ENCODE measurements around the gene BAIAP3.
A peak's percentile ranks its signal among the peaks of the same experiment; 100 is the strongest.
"Not testable (repeated sequence)": the region's sequence is repeated elsewhere in the genome, so short reads cannot be mapped to it uniquely, and the experiment has no call there.

BAIAP3 gene

GRCh38 chr16:1333149-1333812, at the start of gene BAIAP3:
Gene BAIAP3 (plus strand): TSS chr16:1333645. CDS start chr16:1338550, 4,905 bp downstream.
- peak; percentile 43 for DNase-seq (ENCODE audit: low spot score)

- DNase-seq (ENCODE audit: low spot score), result no peak
Observed at GRCh38 chr16:1283996-1284616, 49.3 kb upstream of the BAIAP3 start.

DNA sequence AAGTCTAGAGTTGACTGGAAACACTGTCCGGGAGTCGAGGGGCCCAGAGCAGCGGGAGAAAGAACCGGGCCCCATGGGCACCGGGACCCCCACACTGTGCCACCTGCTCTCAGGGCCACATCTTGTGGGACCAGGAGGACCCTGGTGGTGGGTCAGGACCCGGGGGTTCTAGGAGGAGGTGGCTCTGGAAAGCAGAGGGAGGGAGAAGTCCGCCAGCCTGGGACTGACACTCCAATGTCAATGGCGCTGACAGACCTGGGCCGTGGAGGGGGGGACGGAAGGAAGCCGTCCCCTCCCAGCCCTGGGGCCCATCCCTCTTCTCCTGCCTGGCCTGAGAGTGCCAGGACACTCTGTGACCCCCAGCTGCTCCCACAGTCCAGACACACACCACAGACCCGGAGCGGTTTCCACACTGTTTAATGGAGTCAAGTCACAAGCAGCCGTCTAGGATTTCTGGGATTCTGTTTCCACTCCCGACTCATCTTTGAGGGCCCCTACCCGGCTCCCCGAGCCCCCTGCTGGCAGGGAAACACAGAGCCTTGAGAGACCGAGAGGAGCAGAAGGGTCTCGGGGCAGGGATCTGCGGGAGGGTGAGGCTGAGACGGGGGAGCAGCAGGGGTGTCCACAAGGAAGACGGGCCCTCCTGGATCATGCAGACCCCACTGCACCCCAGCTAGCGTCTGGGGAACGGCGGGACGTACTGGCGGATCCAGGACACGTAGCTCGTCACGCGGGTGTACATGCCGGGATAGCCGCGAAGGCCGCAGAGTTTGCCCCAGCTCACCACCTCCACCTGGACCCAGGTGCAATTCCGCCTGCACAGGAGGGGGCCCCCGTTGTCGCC, 47.6 kb upstream of the BAIAP3 start:
- DNase-seq (ENCODE audit: low spot score), result no peak

DNA sequence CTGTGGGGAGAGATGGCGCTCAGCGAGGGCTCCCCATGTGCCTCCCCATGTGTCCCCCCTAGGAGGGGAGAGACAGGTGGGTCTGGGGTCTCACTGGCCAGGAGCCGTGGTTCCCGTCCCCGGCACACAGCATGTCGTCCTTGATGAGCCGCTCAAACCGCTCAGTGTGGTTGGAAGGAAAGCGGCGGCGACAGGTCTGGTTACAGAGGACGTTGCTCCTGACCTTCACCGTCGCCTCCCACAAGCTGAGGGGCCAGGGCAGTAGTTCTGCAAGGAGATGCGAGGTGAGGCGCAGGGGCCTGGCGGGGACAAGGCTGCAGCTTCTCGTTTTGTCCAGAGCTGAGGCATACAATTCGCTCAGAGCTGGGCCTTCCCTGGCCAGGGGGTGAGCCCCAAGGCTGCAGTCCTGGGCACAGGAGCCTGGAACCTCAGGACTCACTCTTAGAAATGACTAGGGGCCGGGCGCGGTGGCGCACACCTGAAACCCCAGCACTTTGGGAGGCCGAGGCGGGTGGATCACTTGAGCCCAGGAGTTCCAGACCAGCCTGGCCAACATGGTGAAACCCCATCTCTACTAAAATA, 46.8 kb upstream of the BAIAP3 start:
- DNase-seq (ENCODE audit: low spot score), result no peak

GRCh38 chr16:1287982-1288670, 45.3 kb upstream of the BAIAP3 start:
- DNase-seq (ENCODE audit: low spot score), result no peak

DNA sequence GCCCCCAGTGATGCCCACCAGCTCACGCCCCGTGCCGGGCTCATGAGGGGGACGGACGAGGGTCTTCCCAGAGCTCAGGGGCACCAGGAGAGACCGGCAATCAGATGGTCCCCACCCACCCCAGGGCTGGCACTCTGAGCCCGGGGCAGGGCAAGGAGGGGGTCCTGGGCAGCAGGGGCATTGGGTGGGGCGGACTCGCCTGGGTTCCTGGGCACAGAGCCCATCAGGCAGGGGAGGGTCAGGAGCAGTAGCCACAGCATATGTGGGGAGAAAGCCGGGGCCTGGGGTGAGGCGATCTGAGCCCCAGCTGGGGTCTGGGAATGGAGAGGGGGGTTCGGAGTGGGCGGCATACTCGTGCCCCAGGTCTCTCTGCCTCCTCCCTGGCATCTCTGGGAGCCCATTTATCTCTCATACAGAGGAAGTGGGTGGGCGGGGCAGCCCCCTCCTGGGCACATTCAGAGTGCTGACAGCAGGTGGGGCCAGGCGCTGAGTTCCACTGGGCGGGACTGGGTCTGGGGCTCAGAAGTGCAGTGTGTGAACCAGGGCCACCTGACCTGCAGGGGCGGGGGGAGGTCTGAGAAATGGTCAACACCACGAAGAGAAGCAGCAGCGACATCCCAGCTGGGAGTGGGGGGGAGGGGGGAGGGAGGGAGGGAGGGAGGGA, 44.5 kb upstream of the BAIAP3 start:
- no peak for DNase-seq (ENCODE audit: low spot score)

GRCh38 chr16:1289477-1289866, 44.0 kb upstream of the BAIAP3 start:
- DNase-seq (ENCODE audit: low spot score), result no peak

GRCh38 chr16:1290063-1290501, 43.4 kb upstream of the BAIAP3 start:
- no peak for DNase-seq (ENCODE audit: low spot score)

- no peak for DNase-seq (ENCODE audit: low spot score)
Observed at GRCh38 chr16:1290860-1291575, 42.4 kb upstream of the BAIAP3 start.

- DNase-seq (ENCODE audit: low spot score), result no peak
Observed at GRCh38 chr16:1291576-1291974, 41.9 kb upstream of the BAIAP3 start.

DNA sequence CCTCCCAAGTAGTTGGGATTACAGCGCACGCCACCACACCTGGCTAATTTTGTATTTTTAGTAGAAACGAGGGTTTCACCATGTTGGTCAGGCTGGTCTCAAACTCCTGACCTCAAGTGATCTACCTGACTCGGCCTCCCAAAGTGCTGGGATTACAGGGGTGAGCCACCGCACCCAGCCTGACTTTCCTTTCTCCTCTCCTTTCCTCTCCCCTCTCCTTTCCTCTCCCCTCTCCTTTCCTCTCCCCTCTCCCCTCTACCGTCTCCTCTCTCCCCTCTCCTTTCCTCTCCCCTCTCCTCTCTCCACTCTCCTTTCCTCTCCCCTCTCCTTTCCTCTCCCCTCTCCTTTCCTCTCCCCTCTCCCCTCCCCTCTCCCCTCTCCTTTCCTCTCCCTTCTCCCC, 41.2 kb upstream of the BAIAP3 start:
- not testable (repeated sequence) for DNase-seq (ENCODE audit: low spot score)

GRCh38 chr16:1292808-1293207, 40.6 kb upstream of the BAIAP3 start:
- DNase-seq (ENCODE audit: low spot score), result not testable (repeated sequence)

- no peak for DNase-seq (ENCODE audit: low spot score)
Observed at GRCh38 chr16:1293921-1294656, 39.4 kb upstream of the BAIAP3 start.

- no peak for DNase-seq (ENCODE audit: low spot score)
Observed at GRCh38 chr16:1295465-1295864, 38.0 kb upstream of the BAIAP3 start.

DNA sequence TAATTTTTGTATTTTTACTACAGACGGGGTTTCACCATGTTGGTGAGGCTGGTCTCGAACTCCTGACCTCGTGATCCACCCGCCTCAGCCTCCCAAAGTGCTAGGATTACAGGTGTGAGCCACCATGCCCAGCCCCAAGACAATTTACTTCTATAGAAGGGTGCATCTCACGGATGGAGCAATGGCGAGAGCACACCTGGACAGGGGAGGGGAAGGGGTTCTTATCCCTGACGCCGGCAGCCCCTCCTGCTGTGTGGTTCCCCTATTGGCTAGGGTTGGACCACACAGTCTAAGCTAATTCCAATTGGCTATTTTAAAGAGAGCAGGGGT, 36.8 kb upstream of the BAIAP3 start:
- not testable (repeated sequence) for DNase-seq (ENCODE audit: low spot score)

DNA sequence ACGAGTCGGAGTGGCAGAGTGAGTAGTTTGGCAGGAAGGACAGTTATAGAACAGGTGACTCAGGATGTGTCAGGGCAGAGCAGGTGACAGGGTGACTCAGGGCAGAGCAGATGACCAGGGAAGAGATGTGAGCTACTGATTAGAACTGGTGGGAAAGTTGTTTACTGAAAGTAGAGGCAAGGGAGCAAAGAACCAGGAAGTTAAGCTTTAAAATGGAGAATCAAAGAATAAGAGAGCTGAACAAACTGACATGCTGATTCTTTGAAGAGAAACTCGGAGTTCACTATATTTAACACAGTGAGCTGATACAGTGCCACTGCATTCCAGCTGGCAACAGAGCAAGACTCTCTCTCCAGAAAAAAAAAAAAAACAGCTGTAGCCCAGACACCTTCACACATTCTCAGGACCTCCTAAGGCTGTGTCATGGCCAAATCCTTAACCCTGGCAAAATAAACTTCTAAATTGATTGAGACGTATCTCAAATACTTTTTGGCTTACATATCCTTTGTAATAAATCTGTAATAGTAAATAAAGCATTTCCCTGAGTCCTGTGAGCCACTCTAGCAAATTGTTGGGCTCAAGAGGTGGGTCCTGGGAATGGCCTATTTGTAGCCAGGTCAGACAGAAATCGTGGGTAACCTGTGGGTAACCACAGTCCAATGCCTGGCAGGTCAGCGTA, 36.3 kb upstream of the BAIAP3 start:
- DNase-seq (ENCODE audit: low spot score), result peak; percentile 20

DNA sequence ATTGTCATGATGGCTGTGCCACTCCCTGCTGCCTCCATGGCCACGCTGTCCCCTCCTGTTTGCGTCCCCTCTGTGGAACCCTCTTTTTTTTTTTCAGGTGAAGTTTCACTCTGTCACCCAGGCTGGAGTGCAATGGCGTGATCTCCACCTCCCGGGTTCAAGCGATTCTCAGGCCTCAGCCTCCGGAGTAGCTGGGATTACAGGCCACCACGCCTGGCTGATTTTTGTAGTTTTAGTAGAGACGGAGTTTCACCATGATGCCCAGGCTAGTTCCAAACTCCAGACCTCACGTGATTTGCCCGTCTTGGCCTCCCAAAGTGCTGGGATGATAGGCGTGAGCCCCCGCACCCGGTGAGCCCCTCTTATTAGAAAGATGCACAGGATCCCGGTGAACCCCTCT, 35.0 kb upstream of the BAIAP3 start:
- DNase-seq (ENCODE audit: low spot score), result no peak

DNA sequence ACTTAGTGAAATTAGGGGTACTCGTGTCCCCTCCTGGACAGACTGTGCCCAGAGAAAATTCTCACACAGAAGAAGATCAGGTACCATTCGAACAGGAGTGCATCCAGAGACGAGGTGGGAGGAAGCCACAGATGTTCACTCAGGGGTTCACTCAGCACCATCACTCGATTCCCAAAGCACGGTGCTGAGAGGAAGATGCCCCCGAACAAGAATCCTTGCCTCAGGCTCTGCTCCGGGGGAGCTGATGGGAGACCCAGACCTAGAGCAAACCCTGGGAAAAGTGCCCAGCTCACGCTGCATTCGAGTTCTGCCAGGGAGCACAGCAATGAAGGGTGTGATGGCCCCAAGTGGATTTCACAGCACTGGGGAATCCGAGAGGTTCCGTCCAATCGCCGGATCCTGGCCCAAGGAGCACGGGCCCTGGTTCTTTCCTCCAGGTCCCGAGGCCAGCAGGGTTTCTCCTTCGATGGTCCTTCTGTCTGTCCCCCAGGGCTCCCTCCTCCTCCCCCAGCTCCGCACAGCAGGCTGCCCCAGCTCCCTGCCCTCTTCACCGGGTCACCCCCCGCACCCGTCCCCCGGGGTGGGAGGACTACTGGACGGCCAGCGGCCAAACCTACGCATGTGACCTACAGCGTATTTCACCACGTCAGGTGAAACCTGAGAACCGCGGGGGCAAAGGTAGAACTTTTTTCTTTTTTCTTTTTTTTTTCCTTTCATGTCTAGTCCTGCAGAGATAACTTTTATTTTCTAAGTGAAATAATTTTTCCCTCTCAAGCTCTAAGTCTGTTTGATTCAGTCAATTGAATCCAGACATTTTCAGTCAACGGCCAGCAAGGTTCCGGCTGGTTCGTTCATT, 34.2 kb upstream of the BAIAP3 start:
- no peak for DNase-seq (ENCODE audit: low spot score)

DNA sequence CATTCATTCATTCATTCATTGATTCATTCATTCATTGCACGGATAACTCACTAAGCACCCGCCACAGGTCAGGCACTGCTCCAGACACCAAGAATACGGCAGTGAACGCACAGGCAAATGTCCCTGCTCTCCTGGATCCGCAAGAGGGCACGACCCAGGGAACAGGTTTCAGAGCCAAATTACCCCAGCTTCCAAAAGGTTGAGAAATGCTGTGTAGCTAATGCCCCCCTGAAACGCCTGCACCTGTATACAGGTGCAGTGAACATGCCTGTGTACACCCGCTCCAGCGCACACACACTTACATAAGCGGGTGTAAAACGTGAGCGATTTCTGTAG, 33.6 kb upstream of the BAIAP3 start:
- DNase-seq (ENCODE audit: low spot score), result no peak
